Activated CD8-positive, alpha-beta T cell treated with anti-CD3 and anti-CD28 coated beads for 36 hours (primary cell): ENCODE measurements around the gene OGFRL1. TPM values are rescaled to one million over a fixed set of nuclear protein-coding genes. Genes with fewer than 3 reads are reported as not detected.

Experiments
- ATAC-seq: fragments of 200-7000 bp; cut with Tn5 transposase; one replicate; pipeline ENCODE4 v1.10.0; 2021; ENCODE audit warnings: mild to moderate bottlenecking, moderate library complexity
- CTCF ChIA-PET: fragments of 350-600 bp; sonication (Branson Sonifier 250); formaldehyde crosslinking; loops from one replicate; lab custom pipeline; 2021; ENCODE audit warnings: antibody characterized with exemption; lab: Charles Lee
- POLR2A ChIA-PET: fragments of 350-600 bp; sonication (Branson Sonifier 250); formaldehyde crosslinking; loops from one replicate; lab custom pipeline; 2021; ENCODE audit warnings: antibody characterized with exemption; lab: Charles Lee
- DNase-seq: peaks from one replicate; pipeline ENCODE4 v3.0.0-alpha.2; 2020
- H3K27ac Mint-ChIP-seq: one replicate; pipeline ENCODE4 v1.8.0; 2021; ENCODE audit warnings: mild to moderate bottlenecking, mixed read lengths
- H3K27me3 Mint-ChIP-seq: one replicate; pipeline ENCODE4 v1.8.0; 2021; ENCODE audit warnings: mixed read lengths
- H3K36me3 Mint-ChIP-seq: one replicate; pipeline ENCODE4 v1.8.0; 2021; ENCODE audit warnings: low read depth, mixed read lengths
- H3K4me1 Mint-ChIP-seq: one replicate; pipeline ENCODE4 v1.8.0; 2021; ENCODE audit warnings: low read depth, mixed read lengths
- H3K4me3 Mint-ChIP-seq: one replicate; pipeline ENCODE4 v1.8.0; 2021; ENCODE audit warnings: mild to moderate bottlenecking, moderate library complexity, mixed read lengths
- H3K9me3 Mint-ChIP-seq: one replicate; pipeline ENCODE4 v1.8.0; 2021; ENCODE audit warnings: mixed read lengths
- intact Hi-C: fragments of 100-400 bp; cut with micrococcal nuclease; formaldehyde crosslinking; loops from one replicate; pipeline ENCODE4 v1.10.0; 2022
- total RNA-seq, 2 experiments: library from RNA; stranded (reverse); gene quantifications; one replicate each; pipeline ENCODE4 v1.2.3, GENCODE V29; 2021
- TF ChIP-seq, protein P1 (sequence below): fragments of 200-600 bp; IDR thresholded peaks from one replicate; pipeline ENCODE4 v1.8.0; 2022; ENCODE audit warnings: antibody characterized with exemption, mild to moderate bottlenecking

Gene OGFRL1
- total RNA-seq, 2 experiments from 2014 or later, result 4.6 TPM

DNA sequence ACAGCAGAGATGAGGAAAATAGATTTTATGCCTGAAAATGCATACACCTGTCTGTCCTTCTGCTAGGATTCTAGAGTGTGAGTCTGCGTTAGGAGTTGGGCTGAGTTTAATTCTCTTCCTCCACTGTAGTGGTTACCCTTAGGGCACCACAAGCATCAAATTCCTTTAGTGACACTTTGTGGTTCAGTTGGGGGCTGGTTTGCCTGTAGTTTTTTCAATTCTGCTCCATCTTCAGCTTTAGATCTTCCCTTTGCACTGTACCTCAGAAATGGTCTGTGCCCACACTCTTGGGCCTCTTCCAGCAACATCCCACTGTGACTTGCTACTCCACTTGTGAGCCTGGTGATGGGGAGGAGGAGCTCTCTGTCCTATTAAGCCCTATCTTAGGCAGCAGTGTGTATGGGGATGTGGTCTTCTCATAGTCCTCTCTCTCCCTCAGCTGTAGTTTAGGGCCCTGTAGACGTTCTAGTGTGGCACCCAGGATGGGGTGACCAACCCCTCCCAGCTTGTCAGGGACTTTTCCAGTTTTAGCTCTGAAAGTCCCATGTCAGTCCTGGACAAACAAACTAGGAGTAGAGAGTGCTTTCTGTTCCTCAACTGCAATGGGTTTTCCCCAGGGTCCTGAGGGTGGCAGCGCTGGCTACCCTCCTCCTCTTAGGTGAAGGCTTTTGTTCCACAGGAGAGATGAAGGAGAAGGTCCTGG is 19.7 kb upstream of the OGFRL1 start:
- Mint-ChIP-seq H3K9me3 (no peaks in the 10 kb centered on the region), H3K4me3 (no peak overlapping the region), H3K27me3 (peaks cover 3% of the 10 kb centered on the region), H3K4me1 (no peaks in the 10 kb centered on the region), H3K36me3 (no peaks in the 10 kb centered on the region), H3K27ac (no peak overlapping the region)
- ATAC-seq (no peak), DNase-seq (no peak)
- POLR2A ChIA-PET, result interaction anchor here (0.7 kb wide), 1 partner anchor 13 kb away, joined by 3 read pairs; no protein-coding TSS in a partner anchor
- TF ChIP-seq, protein P1, sequence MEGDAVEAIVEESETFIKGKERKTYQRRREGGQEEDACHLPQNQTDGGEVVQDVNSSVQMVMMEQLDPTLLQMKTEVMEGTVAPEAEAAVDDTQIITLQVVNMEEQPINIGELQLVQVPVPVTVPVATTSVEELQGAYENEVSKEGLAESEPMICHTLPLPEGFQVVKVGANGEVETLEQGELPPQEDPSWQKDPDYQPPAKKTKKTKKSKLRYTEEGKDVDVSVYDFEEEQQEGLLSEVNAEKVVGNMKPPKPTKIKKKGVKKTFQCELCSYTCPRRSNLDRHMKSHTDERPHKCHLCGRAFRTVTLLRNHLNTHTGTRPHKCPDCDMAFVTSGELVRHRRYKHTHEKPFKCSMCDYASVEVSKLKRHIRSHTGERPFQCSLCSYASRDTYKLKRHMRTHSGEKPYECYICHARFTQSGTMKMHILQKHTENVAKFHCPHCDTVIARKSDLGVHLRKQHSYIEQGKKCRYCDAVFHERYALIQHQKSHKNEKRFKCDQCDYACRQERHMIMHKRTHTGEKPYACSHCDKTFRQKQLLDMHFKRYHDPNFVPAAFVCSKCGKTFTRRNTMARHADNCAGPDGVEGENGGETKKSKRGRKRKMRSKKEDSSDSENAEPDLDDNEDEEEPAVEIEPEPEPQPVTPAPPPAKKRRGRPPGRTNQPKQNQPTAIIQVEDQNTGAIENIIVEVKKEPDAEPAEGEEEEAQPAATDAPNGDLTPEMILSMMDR, result no peak
- CTCF ChIA-PET, result no interaction called here
- intact Hi-C loops, result no loop called here

DNA sequence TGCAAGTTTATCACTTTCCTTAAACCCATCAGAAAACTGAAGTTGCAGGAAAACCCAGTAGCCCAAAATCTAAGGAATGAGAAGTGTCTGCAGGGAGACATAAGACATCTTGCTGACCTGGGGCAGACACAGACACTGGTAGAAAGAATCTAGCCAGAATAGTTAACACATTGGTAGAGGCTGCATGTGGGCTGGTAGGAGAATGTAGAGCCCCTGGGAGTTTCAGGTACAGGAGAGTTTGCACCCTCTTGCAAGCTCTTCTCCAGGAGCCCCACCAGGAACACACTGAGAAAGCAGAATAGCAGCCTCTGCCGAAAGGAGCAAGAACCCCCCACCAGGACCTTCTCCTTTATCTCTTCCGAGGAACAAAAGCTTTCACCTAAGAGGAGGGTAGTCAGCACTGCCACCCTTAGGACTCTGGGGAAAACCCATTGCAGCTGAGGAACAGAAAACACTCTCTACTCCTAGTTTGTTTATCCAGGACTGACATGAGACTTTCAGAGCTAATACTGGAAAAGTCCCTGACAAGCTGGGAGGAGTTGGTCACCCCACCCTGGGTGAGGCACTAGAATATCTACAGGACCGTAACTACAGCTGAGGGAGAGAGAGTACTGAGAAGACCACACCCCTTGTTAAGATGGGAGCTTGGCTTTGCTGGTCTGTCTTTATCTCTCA is 10.5 kb upstream of the OGFRL1 start:
- ChIA-PET CTCF (no interaction called here), POLR2A (no interaction called here)
- ATAC-seq (no peak), DNase-seq (no peak)
- no peaks in the 10 kb centered on the region for H3K9me3 Mint-ChIP-seq
- no peak overlapping the region for H3K27ac Mint-ChIP-seq
- H3K36me3 Mint-ChIP-seq, result no peaks in the 10 kb centered on the region
- no peaks in the 10 kb centered on the region for H3K27me3 Mint-ChIP-seq
- TF ChIP-seq, protein P1, result no peak
- no peak overlapping the region for H3K4me3 Mint-ChIP-seq
- no peaks in the 10 kb centered on the region for H3K4me1 Mint-ChIP-seq
- intact Hi-C loops, result no loop called here

DNA sequence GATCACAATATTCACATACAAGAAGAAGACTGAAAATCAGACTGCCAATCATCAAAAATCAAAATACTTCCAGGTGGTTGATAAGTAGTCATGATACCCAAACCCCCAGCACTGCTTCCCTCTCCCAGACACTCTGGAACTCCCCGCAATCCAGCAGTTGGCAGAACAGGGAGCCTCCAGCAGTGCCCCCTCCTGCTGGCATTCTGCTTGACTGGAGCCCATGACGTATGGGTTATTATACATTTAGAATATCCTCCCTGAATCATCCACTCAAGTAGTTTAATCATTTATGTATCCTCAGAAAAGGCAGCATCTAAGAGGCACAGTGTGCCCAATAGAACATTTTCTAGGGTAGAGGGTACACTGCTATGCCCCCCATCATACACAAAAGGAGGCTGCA is 9.3 kb upstream of the OGFRL1 start:
- no peak for DNase-seq
- ChIA-PET CTCF (interaction anchor here (1.5 kb wide), 1 partner anchor 10 kb away, joined by 4 read pairs; the partner anchor contains the start of gene OGFRL1), POLR2A (no interaction called here)
- intact Hi-C loops, result no loop called here
- H3K27ac Mint-ChIP-seq, result no peak overlapping the region
- no peaks in the 10 kb centered on the region for H3K36me3 Mint-ChIP-seq
- H3K27me3 Mint-ChIP-seq, result no peaks in the 10 kb centered on the region
- H3K4me1 Mint-ChIP-seq, result no peaks in the 10 kb centered on the region
- no peaks in the 10 kb centered on the region for H3K9me3 Mint-ChIP-seq
- TF ChIP-seq, protein P1, result no peak
- H3K4me3 Mint-ChIP-seq, result no peak overlapping the region
- no peak for ATAC-seq

DNA sequence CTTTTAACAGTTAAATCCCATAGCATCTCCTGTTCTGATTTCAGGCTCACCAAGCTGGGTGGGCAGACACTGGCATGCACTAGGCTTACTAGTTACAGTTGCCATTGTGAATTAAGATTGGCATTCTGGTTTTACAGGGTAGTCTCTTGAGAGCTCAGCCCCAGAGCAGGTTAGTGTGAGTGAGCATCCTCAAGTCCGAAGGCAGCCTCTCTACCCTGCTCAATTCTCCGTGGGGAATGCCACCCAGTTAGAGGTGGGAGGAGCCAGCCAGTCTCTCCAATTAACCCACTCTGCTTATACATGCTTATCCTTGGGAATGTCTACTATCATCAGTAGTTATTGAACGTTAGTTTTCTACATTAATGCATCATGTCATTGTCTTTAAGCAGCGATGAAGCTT is 8.9 kb upstream of the OGFRL1 start:
- H3K27ac Mint-ChIP-seq, result no peak overlapping the region
- TF ChIP-seq, protein P1, result no peak
- no peak overlapping the region for H3K4me3 Mint-ChIP-seq
- ChIA-PET CTCF (interaction anchor here (1.5 kb wide), 1 partner anchor 9 kb away, joined by 4 read pairs; the partner anchor contains the start of gene OGFRL1), POLR2A (no interaction called here)
- no peaks in the 10 kb centered on the region for H3K9me3 Mint-ChIP-seq
- no peaks in the 10 kb centered on the region for H3K4me1 Mint-ChIP-seq
- H3K27me3 Mint-ChIP-seq, result no peaks in the 10 kb centered on the region
- ATAC-seq (no peak), DNase-seq (no peak)
- H3K36me3 Mint-ChIP-seq, result no peaks in the 10 kb centered on the region
- intact Hi-C loops, result no loop called here

DNA sequence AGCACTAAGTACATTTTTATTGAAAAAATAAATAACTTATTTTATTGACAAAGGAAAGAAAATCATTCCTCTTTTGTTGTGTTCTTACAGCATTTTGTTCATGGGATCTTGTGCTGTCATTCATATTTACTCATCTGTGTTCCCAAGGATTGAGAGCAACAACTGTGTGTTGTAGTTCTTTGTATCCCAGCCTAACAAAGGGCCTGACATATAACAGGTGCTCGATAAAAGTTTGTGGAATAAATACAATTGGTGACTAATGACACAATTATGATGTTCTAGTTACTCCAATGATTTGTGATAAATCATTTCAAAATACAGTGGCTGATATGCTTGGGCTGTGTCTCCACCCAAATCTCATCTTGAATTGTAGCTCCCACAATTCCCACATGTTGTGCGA is 7.9 kb upstream of the OGFRL1 start:
- Mint-ChIP-seq H3K9me3 (no peaks in the 10 kb centered on the region), H3K27me3 (no peaks in the 10 kb centered on the region), H3K4me1 (no peaks in the 10 kb centered on the region), H3K27ac (no peak overlapping the region), H3K4me3 (no peak overlapping the region), H3K36me3 (no peaks in the 10 kb centered on the region)
- ATAC-seq (no peak), DNase-seq (no peak)
- TF ChIP-seq, protein P1, result no peak
- ChIA-PET POLR2A (interaction anchor here (1.2 kb wide), 1 partner anchor 1286 kb away, joined by 3 read pairs; no protein-coding TSS in a partner anchor), CTCF (interaction anchor here (1.5 kb wide), 1 partner anchor 8 kb away, joined by 4 read pairs; the partner anchor contains the start of gene OGFRL1)
- intact Hi-C loops, result no loop called here
